Measurements from ENCODE around the gene RAMP1. TPM values are rescaled to one million over a fixed set of nuclear protein-coding genes. Genes with fewer than 3 reads are reported as not detected.

Gene RAMP1
- total and polyA plus RNA-seq, 2 of the 4 experiments (the other 2 are of a cell fraction): 15.8 to 77.1 TPM

GRCh38 chr2:237901932-237902850 lies 42.8 kb downstream of the RAMP1 start (continued):
- TF ChIP-seq RAD21 (IDR thresholded peaks at IDR 0.05; ENCODE audit: low read length): no peak
- no peak for TF ChIP-seq RCOR1 (IDR thresholded peaks at IDR 0.05; ENCODE audit: insufficient replicate concordance, low read length)

GRCh38 chr2:237904831-237905599 lies 45.6 kb downstream of the RAMP1 start:
- intact Hi-C loops (cut with micrococcal nuclease) (no loop called here), in situ Hi-C loops (cut with MboI; ENCODE audit: low sequenced_read_pairs) (no loop called here), dilution Hi-C loops (cut with HindIII; ENCODE audit: low sequenced_read_pairs, unreplicated experiment) (no loop called here)
- peak overlapping the region; percentile 46 for H4K91ac ChIP-seq (ENCODE audit: insufficient read depth, low read depth, low read length)
- H4K8ac ChIP-seq (ENCODE audit: low read depth in 2 of 2, low read length in 2 of 2): peak overlapping the region; percentile 32 to 76
- peak; percentile 92 for ATAC-seq (ENCODE audit: low read depth)
- no peaks in the 10 kb centered on the region for H3K27me3 ChIP-seq (ENCODE audit: control insufficient read depth, insufficient read depth, low read length)
- peak overlapping the region; percentile 2; the same call in 1 of the 2 replicates for H4K5ac ChIP-seq (ENCODE audit: low read depth, low read length)
- peaks cover 2% of the 10 kb centered on the region for H3K9me3 ChIP-seq (ENCODE audit: control insufficient read depth, insufficient read depth, low read length)
- H3K4ac ChIP-seq (ENCODE audit: low read depth, low read length): peak overlapping the region; percentile 82
- peak overlapping the region; percentile 89 for H2AK5ac ChIP-seq (ENCODE audit: low read depth, low read length)
- H3K9ac ChIP-seq (ENCODE audit: low read depth, low read length): no peak overlapping the region
- peaks cover 10% of the 10 kb centered on the region for H3K4me1 ChIP-seq (ENCODE audit: control insufficient read depth, insufficient read depth, low read length)
- peak overlapping the region; percentile 92 for H2BK120ac ChIP-seq (ENCODE audit: low read depth, low read length)
- peak overlapping the region; percentile 90 for H2BK20ac ChIP-seq (ENCODE audit: low read depth, low read length)
- DNase-seq: peak; percentile 91
- peak overlapping the region; percentile 80 for H2AFZ ChIP-seq (replicated peaks; ENCODE audit: low read length, poor library complexity)
- peak overlapping the region; percentile 50 for H3K27ac ChIP-seq (ENCODE audit: insufficient read depth, low read length)
- H3K18ac ChIP-seq (ENCODE audit: low read depth, low read length): peak overlapping the region; percentile 37
- 0% methylated on average over 1 of the region's 15 CpGs; no CpG with 5 or more reads in 1 of the 2 experiments for WGBS, 2 experiments (ENCODE audit: extremely low coverage in 2 of 2, insufficient read length in 1 of 2)
- peak overlapping the region; percentile 76 for H3K23ac ChIP-seq (ENCODE audit: low read depth, low read length)
- CTCF ChIA-PET: interaction anchor here (0.9 to 1.0 kb wide), 2 partner anchors 19 to 47 kb away, joined by 3 to 4 read pairs; no protein-coding TSS in a partner anchor
- H3K14ac ChIP-seq (replicated peaks; ENCODE audit: low read depth, low read length): peak overlapping the region; percentile 83
- H2BK15ac ChIP-seq (ENCODE audit: low read depth, low read length): peak overlapping the region; percentile 87; the same call in 1 of the 3 replicates
- peak overlapping the region; percentile 47 for H2BK5ac ChIP-seq (ENCODE audit: low read depth, low read length, poor library complexity, severe bottlenecking)
- H3K4me3 ChIP-seq (ENCODE audit: insufficient read depth, low read depth, low read length): no peak overlapping the region
- POLR2A ChIA-PET (ENCODE audit: unreplicated experiment): no interaction called here
- H3K56ac ChIP-seq (ENCODE audit: extremely low read depth, insufficient read depth, low read length): peak overlapping the region; percentile 53; the same call in 1 of the 2 replicates
- H3K9me1 ChIP-seq (ENCODE audit: insufficient read depth, low read length): peaks cover 3% of the 10 kb centered on the region
- BruUV-seq (replicated peaks): no TSS peak
- H3K79me1 ChIP-seq (ENCODE audit: low read depth in 1 of 2, low read length in 2 of 2): no peaks in the 10 kb centered on the region
- peak overlapping the region; percentile 36 for H3K4me2 ChIP-seq (ENCODE audit: low read depth, low read length)
- no peaks in the 10 kb centered on the region for H4K20me1 ChIP-seq (ENCODE audit: insufficient read depth, low read length)
- no peaks in the 10 kb centered on the region for H3K36me3 ChIP-seq (ENCODE audit: control insufficient read depth, insufficient read depth, low read length)
- H2AK9ac ChIP-seq (replicated peaks; ENCODE audit: low read depth, low read length, poor library complexity): peak overlapping the region; percentile 81
- TF ChIP-seq MAFK (IDR thresholded peaks at IDR 0.05; ENCODE audit: low read depth, low read length) (no peak), ELK1 (IDR thresholded peaks at IDR 0.05; ENCODE audit: borderline replicate concordance, low read depth, low read length) (no peak), FOS (IDR thresholded peaks at IDR 0.05; ENCODE audit: low read depth, low read length) (peak; percentile 13), CHD1 (IDR thresholded peaks at IDR 0.05; ENCODE audit: low read depth, low read length) (no peak), RCOR1 (IDR thresholded peaks at IDR 0.05; ENCODE audit: insufficient replicate concordance, low read length) (peak; percentile 37), CTCF (conservative IDR thresholded peaks at IDR 0.05; ENCODE audit: low read depth, low read length) (no peak), POLR2A (IDR thresholded peaks at IDR 0.05; ENCODE audit: low read depth, low read length) (no peak), RAD21 (IDR thresholded peaks at IDR 0.05; ENCODE audit: low read length) (no peak), CEBPB (IDR thresholded peaks at IDR 0.05; ENCODE audit: low read depth, low read length) (0 out of 2 replicates have a peak, but pooled peaks have one; percentile 23), RFX5 (IDR thresholded peaks at IDR 0.05; ENCODE audit: low read depth, low read length) (no peak), BHLHE40 (IDR thresholded peaks at IDR 0.05; ENCODE audit: low read depth, low read length) (peak; percentile 95)
